Measurements from ENCODE around the gene SLC16A13.
A peak's percentile ranks its signal among the peaks of the same experiment; 100 is the strongest.

The SLC16A13 gene

GRCh38 chr17:7079581-7080455 lies 44.0 kb downstream of the SLC16A13 start, which contains the start of gene CLEC10A:
CLEC10A (minus strand) TSS chr17:7080251; CDS start chr17:7078812, 1,439 bp downstream.
- Histone ChIP-seq H2BK15ac (replicated peaks; ENCODE audit: low read depth) (no peak within 1 kb of the TSS), H3K4me2 (ENCODE audit: low read length) (no peak within 1 kb of the TSS), H3K79me2 (ENCODE audit: control insufficient read depth, insufficient read depth, low read length) (no peaks in the 10 kb centered on the region), H3K4me3 (ENCODE audit: low read length) (no peak within 1 kb of the TSS), H3K4ac (ENCODE audit: low read depth, low read length) (no peak within 1 kb of the TSS), H4K5ac (ENCODE audit: low read length) (no peak within 1 kb of the TSS), H3K27me3 (ENCODE audit: insufficient read depth, low read length, poor library complexity) (no peaks in the 10 kb centered on the region), H3K9ac (ENCODE audit: low read length) (no peak within 1 kb of the TSS), H3K36me3 (ENCODE audit: control insufficient read depth, insufficient read depth, low read length) (no peaks in the 10 kb centered on the region), H3K79me1 (ENCODE audit: low read length) (no peaks in the 10 kb centered on the region), H3K27ac (ENCODE audit: low read depth, low read length) (no peak within 1 kb of the TSS), H3K4me1 (ENCODE audit: control insufficient read depth, low read depth, low read length) (no peaks in the 10 kb centered on the region), H4K8ac (ENCODE audit: low read depth, low read length) (no peak within 1 kb of the TSS), H3K18ac (ENCODE audit: low read length) (no peak within 1 kb of the TSS), H3K56ac (ENCODE audit: low read length) (no peak within 1 kb of the TSS), H2BK120ac (ENCODE audit: low read depth, low read length) (no peak within 1 kb of the TSS), H2BK5ac (ENCODE audit: low read length) (no peak within 1 kb of the TSS), H3K23ac (ENCODE audit: low read length) (no peak within 1 kb of the TSS), H2AK5ac (ENCODE audit: low read length) (no peak within 1 kb of the TSS)
- no peak for DNase-seq
- no CpG with 5 or more reads among the region's 15 CpGs for WGBS (ENCODE audit: extremely low coverage, insufficient coverage, low lambda C conversion rate)

GRCh38 chr17:7080456-7081041 lies 44.7 kb downstream of the SLC16A13 start:
- no peak overlapping the region for H2BK5ac ChIP-seq (ENCODE audit: low read length)
- no CpG with 5 or more reads among the region's 10 CpGs for WGBS (ENCODE audit: extremely low coverage, insufficient coverage, low lambda C conversion rate)
- no peaks in the 10 kb centered on the region for H3K79me2 ChIP-seq (ENCODE audit: control insufficient read depth, insufficient read depth, low read length)
- no peaks in the 10 kb centered on the region for H3K27me3 ChIP-seq (ENCODE audit: insufficient read depth, low read length, poor library complexity)
- no peak overlapping the region for H2AK5ac ChIP-seq (ENCODE audit: low read length)
- no peak overlapping the region for H3K23ac ChIP-seq (ENCODE audit: low read length)
- no peak overlapping the region for H3K27ac ChIP-seq (ENCODE audit: low read depth, low read length)
- no peak overlapping the region for H3K4me3 ChIP-seq (ENCODE audit: low read length)
- no peaks in the 10 kb centered on the region for H3K4me1 ChIP-seq (ENCODE audit: control insufficient read depth, low read depth, low read length)
- no peak overlapping the region for H3K9ac ChIP-seq (ENCODE audit: low read length)
- no peak for DNase-seq
- no peak overlapping the region for H3K4me2 ChIP-seq (ENCODE audit: low read length)
- no peak overlapping the region for H3K18ac ChIP-seq (ENCODE audit: low read length)
- no peak overlapping the region for H4K5ac ChIP-seq (ENCODE audit: low read length)
- H3K36me3 ChIP-seq (ENCODE audit: control insufficient read depth, insufficient read depth, low read length) = no peaks in the 10 kb centered on the region
- H2BK120ac ChIP-seq (ENCODE audit: low read depth, low read length) = no peak overlapping the region
- no peak overlapping the region for H3K56ac ChIP-seq (ENCODE audit: low read length)
- no peak overlapping the region for H4K8ac ChIP-seq (ENCODE audit: low read depth, low read length)
- no peak overlapping the region for H3K4ac ChIP-seq (ENCODE audit: low read depth, low read length)
- no peaks in the 10 kb centered on the region for H3K79me1 ChIP-seq (ENCODE audit: low read length)
- no peak overlapping the region for H2BK15ac ChIP-seq (replicated peaks; ENCODE audit: low read depth)

GRCh38 chr17:7081341-7082062 lies 45.7 kb downstream of the SLC16A13 start:
- no peak overlapping the region for H3K4me2 ChIP-seq (ENCODE audit: low read length)
- H3K4me1 ChIP-seq (ENCODE audit: control insufficient read depth, low read depth, low read length) = no peaks in the 10 kb centered on the region
- no peak overlapping the region for H3K27ac ChIP-seq (ENCODE audit: low read depth, low read length)
- no peak overlapping the region for H3K18ac ChIP-seq (ENCODE audit: low read length)
- DNase-seq = peak; percentile 10
- H3K9ac ChIP-seq (ENCODE audit: low read length) = no peak overlapping the region
- H3K79me1 ChIP-seq (ENCODE audit: low read length) = no peaks in the 10 kb centered on the region
- H3K79me2 ChIP-seq (ENCODE audit: control insufficient read depth, insufficient read depth, low read length) = no peaks in the 10 kb centered on the region
- H3K56ac ChIP-seq (ENCODE audit: low read length) = no peak overlapping the region
- 100% methylated on average over 3 of the region's 16 CpGs for WGBS (ENCODE audit: extremely low coverage, insufficient coverage, low lambda C conversion rate)
- no peak overlapping the region for H2BK120ac ChIP-seq (ENCODE audit: low read depth, low read length)
- H3K36me3 ChIP-seq (ENCODE audit: control insufficient read depth, insufficient read depth, low read length) = no peaks in the 10 kb centered on the region
- no peaks in the 10 kb centered on the region for H3K27me3 ChIP-seq (ENCODE audit: insufficient read depth, low read length, poor library complexity)
- H4K8ac ChIP-seq (ENCODE audit: low read depth, low read length) = no peak overlapping the region
- no peak overlapping the region for H3K4me3 ChIP-seq (ENCODE audit: low read length)
- H3K23ac ChIP-seq (ENCODE audit: low read length) = no peak overlapping the region
- no peak overlapping the region for H4K5ac ChIP-seq (ENCODE audit: low read length)
- no peak overlapping the region for H2BK15ac ChIP-seq (replicated peaks; ENCODE audit: low read depth)
- no peak overlapping the region for H2BK5ac ChIP-seq (ENCODE audit: low read length)
- H2AK5ac ChIP-seq (ENCODE audit: low read length) = no peak overlapping the region
- H3K4ac ChIP-seq (ENCODE audit: low read depth, low read length) = no peak overlapping the region

DNA sequence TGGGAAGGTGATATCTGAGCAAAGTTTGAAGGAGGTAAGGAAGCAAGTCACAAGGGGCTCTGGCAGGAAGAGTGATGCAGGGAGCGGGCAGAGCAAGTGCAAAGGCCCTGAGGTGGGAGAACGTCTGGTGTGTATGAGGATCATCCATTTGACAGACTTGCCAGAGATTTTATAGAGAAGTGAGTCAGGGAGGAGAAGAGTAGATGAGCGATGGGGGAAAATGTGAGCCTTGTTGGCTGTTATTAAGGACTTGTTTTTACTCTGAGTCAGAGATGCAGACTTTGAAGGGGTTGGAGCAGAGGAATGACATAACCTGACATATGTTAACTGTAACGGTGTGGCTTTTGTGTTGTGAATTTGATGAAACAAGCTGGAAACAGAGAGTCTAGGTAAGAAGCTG lies 47.8 kb downstream of the SLC16A13 start:
- Histone ChIP-seq H3K4me1 (ENCODE audit: control insufficient read depth, low read depth, low read length) (no peaks in the 10 kb centered on the region), H3K4me3 (ENCODE audit: low read length) (no peak overlapping the region), H2BK120ac (ENCODE audit: low read depth, low read length) (no peak overlapping the region), H3K23ac (ENCODE audit: low read length) (no peak overlapping the region), H2BK15ac (replicated peaks; ENCODE audit: low read depth) (no peak overlapping the region), H2AK5ac (ENCODE audit: low read length) (no peak overlapping the region), H3K27ac (ENCODE audit: low read depth, low read length) (no peak overlapping the region), H3K56ac (ENCODE audit: low read length) (no peak overlapping the region), H3K36me3 (ENCODE audit: control insufficient read depth, insufficient read depth, low read length) (no peaks in the 10 kb centered on the region), H3K4ac (ENCODE audit: low read depth, low read length) (no peak overlapping the region), H3K9ac (ENCODE audit: low read length) (no peak overlapping the region), H4K8ac (ENCODE audit: low read depth, low read length) (no peak overlapping the region), H3K18ac (ENCODE audit: low read length) (no peak overlapping the region), H3K27me3 (ENCODE audit: insufficient read depth, low read length, poor library complexity) (no peaks in the 10 kb centered on the region), H3K4me2 (ENCODE audit: low read length) (no peak overlapping the region), H3K79me2 (ENCODE audit: control insufficient read depth, insufficient read depth, low read length) (no peaks in the 10 kb centered on the region), H2BK5ac (ENCODE audit: low read length) (no peak overlapping the region), H4K5ac (ENCODE audit: low read length) (no peak overlapping the region), H3K79me1 (ENCODE audit: low read length) (no peaks in the 10 kb centered on the region)
- no CpG with 5 or more reads among the region's 4 CpGs for WGBS (ENCODE audit: extremely low coverage, insufficient coverage, low lambda C conversion rate)
- no peak for DNase-seq

- Histone ChIP-seq H3K4me2 (ENCODE audit: low read length) (no peak overlapping the region), H3K9ac (ENCODE audit: low read length) (no peak overlapping the region), H3K23ac (ENCODE audit: low read length) (no peak overlapping the region), H2BK15ac (replicated peaks; ENCODE audit: low read depth) (no peak overlapping the region), H3K79me2 (ENCODE audit: control insufficient read depth, insufficient read depth, low read length) (no peaks in the 10 kb centered on the region), H4K5ac (ENCODE audit: low read length) (no peak overlapping the region), H2AK5ac (ENCODE audit: low read length) (no peak overlapping the region), H2BK5ac (ENCODE audit: low read length) (no peak overlapping the region), H3K79me1 (ENCODE audit: low read length) (no peaks in the 10 kb centered on the region), H3K27me3 (ENCODE audit: insufficient read depth, low read length, poor library complexity) (no peaks in the 10 kb centered on the region), H3K36me3 (ENCODE audit: control insufficient read depth, insufficient read depth, low read length) (no peaks in the 10 kb centered on the region), H3K18ac (ENCODE audit: low read length) (no peak overlapping the region), H3K4me1 (ENCODE audit: control insufficient read depth, low read depth, low read length) (no peaks in the 10 kb centered on the region), H3K4me3 (ENCODE audit: low read length) (no peak overlapping the region), H4K8ac (ENCODE audit: low read depth, low read length) (no peak overlapping the region), H3K56ac (ENCODE audit: low read length) (no peak overlapping the region), H3K4ac (ENCODE audit: low read depth, low read length) (no peak overlapping the region), H2BK120ac (ENCODE audit: low read depth, low read length) (no peak overlapping the region), H3K27ac (ENCODE audit: low read depth, low read length) (no peak overlapping the region)
- DNase-seq = no peak
- no CpG with 5 or more reads among the region's 7 CpGs for WGBS (ENCODE audit: extremely low coverage, insufficient coverage, low lambda C conversion rate)
These were observed 48.3 kb downstream of the SLC16A13 start for GRCh38 chr17:7084088-7084487.

All from mesendoderm (in vitro differentiated cells).